GM12892 (cell line): ENCODE measurements around the gene CACNA2D3.

Experiments
- POLR2A ChIP-seq: IDR thresholded peaks from 2 replicates; pipeline ENCODE4 v1.6.1; 2011; ENCODE audit warnings: low read depth, low read length, control low read depth
- TAF1 ChIP-seq: IDR thresholded peaks from 2 replicates; pipeline ENCODE4 v1.6.1; 2011; ENCODE audit warnings: low read depth, mild to moderate bottlenecking, control low read depth, low read length, borderline replicate concordance

DNA sequence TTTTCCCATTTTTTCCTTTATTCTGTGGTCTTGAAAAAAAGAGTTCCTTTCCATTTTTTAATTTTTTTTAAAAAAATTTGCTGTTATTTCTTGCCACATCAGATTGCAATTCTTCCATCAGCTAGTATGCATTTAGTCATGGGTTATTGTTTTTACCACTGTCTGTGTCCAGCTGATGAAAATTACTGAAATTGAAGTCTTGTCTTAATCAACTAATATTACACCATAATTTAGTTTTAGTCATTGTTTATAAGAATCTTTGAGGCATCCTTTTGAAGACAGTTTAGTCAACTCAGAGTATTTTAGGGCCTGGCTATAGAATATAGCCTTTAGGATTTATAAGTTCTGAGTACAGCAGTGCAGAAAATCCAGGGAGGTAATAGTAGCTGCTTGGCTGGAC, 633.4 kb downstream of the CACNA2D3 start:
- TF ChIP-seq TAF1 (no peak), POLR2A (no peak)
